ENCODE measurements around the gene CHMP4B.

CHMP4B gene

DNA sequence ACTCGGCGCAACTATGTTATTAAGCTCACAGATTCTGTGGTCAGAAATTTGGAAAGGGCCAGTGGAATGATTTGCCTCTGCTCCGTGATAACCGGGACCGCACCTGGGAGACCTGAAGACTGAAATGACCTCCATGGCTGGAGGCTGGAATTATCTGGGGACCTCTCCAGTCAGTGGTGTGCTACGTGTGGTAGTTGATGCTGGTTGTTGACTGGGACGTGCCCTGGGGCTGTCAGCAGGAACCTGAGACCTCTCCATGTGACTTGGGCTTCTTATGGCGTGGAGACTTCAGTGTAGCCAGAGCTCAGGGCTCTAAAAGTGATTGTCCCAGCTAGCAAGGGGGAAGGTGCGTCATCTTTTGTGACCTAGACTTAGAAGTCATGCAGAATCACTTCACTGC is 50.3 kb downstream of the CHMP4B start:
- TF ChIP-seq, protein P1, sequence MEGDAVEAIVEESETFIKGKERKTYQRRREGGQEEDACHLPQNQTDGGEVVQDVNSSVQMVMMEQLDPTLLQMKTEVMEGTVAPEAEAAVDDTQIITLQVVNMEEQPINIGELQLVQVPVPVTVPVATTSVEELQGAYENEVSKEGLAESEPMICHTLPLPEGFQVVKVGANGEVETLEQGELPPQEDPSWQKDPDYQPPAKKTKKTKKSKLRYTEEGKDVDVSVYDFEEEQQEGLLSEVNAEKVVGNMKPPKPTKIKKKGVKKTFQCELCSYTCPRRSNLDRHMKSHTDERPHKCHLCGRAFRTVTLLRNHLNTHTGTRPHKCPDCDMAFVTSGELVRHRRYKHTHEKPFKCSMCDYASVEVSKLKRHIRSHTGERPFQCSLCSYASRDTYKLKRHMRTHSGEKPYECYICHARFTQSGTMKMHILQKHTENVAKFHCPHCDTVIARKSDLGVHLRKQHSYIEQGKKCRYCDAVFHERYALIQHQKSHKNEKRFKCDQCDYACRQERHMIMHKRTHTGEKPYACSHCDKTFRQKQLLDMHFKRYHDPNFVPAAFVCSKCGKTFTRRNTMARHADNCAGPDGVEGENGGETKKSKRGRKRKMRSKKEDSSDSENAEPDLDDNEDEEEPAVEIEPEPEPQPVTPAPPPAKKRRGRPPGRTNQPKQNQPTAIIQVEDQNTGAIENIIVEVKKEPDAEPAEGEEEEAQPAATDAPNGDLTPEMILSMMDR (IDR thresholded peaks at IDR 0.05; ENCODE audit: low read depth, low read length) = no peak
- TF ChIP-seq, protein P2, sequence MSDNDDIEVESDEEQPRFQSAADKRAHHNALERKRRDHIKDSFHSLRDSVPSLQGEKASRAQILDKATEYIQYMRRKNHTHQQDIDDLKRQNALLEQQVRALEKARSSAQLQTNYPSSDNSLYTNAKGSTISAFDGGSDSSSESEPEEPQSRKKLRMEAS (IDR thresholded peaks at IDR 0.05; ENCODE audit: low read depth, low read length) = no peak
- no peak for TF ChIP-seq MYC (IDR thresholded peaks at IDR 0.05; ENCODE audit: low read depth, low read length)
- no peak for TF ChIP-seq POLR2A (IDR thresholded peaks at IDR 0.05; ENCODE audit: extremely low read depth, insufficient read length)
- no peak for DNase-seq (ENCODE audit: low read depth)
- no peak overlapping the region for H3K4me3 ChIP-seq (ENCODE audit: low read depth, low read length)

DNA sequence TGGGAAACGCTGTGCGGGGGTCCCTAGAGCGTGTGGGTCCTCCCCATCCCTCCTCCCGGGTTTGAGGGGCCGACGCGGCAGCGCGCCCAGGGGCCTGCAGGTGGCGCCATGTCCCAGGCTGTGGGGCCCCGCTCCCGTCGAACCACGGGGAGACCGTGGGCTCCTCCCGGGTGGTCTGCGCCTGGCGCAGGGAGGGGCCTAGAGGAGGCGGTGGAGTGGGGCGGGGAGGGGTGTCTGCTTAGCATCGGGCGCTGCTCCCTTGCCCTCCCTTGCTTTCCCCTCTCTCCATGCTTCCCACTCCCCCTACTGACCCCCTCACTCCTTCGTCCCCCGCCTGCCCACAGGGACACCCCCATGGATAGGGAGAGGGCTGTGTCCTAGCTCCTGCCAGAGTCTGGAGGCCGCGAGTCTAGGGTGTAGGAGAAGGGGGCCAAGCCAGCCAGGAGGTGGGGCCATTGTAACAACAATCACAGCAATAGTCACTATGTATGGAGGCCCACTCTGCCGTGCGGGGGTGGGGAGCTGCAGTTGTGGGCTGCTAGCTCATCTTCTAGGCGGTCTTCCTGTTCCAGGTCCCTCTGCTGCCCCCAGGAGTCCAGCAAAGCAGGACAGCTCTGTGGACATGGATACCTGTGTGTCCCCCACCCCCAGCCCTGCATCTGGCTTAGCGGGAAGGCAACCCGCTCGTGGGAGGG is 51.7 kb downstream of the CHMP4B start:
- TF ChIP-seq, protein P1 (IDR thresholded peaks at IDR 0.05; ENCODE audit: low read depth, low read length) = peak; percentile 87
- no peak for TF ChIP-seq MYC (IDR thresholded peaks at IDR 0.05; ENCODE audit: low read depth, low read length)
- DNase-seq (ENCODE audit: low read depth) = peak; percentile 51
- H3K4me3 ChIP-seq (ENCODE audit: low read depth, low read length) = no peak overlapping the region

DNA sequence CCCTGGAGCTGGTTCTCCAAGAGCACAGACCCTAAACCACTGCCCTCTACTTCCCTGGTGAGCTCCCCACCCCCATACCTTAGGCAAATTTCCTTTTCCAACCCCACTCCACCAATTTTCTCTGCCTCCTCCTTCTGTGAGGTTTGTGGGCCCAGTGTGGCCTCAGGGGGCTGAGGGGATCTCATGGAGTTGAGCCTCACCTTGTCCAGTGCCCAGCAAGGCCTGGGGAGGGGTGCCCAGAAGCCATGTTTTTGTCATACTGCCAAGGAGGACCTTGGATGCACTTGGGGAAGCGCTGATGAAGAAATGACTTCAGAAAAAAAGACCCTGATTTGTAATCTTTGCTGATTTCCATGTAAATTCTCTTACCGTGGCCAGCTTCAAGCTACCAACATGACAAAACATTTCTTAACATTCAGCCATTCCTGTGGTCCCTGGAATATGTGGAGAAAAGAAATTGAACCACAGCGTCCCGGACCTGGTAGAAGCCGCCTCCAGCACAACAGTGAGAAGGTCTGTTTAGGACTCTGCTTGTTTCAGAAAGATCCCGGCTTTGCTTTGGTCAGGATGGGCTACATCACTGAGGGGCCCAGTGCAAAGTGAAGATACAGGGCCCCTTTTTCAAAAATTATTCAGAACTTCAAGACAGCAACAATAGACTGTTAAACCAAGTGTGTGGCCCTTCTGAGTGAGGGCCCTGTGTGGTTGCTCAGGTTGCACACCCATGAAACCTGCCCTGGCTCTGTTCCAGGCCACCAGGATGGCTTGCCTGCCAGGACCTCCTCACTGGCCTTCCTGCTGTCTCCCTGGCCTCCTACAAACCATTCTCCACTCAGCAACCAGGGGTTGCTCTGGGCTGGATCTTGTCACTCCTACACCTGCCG is 52.5 kb downstream of the CHMP4B start:
- H3K4me3 ChIP-seq (ENCODE audit: low read depth, low read length) = no peak overlapping the region
- TF ChIP-seq POLR2A (IDR thresholded peaks at IDR 0.05; ENCODE audit: extremely low read depth, insufficient read length) (no peak), MYC (IDR thresholded peaks at IDR 0.05; ENCODE audit: low read depth, low read length) (no peak)
- TF ChIP-seq, protein P1 (IDR thresholded peaks at IDR 0.05; ENCODE audit: low read depth, low read length) = no peak
- TF ChIP-seq, protein P2 (IDR thresholded peaks at IDR 0.05; ENCODE audit: low read depth, low read length) = no peak
- DNase-seq (ENCODE audit: low read depth) = no peak

DNA sequence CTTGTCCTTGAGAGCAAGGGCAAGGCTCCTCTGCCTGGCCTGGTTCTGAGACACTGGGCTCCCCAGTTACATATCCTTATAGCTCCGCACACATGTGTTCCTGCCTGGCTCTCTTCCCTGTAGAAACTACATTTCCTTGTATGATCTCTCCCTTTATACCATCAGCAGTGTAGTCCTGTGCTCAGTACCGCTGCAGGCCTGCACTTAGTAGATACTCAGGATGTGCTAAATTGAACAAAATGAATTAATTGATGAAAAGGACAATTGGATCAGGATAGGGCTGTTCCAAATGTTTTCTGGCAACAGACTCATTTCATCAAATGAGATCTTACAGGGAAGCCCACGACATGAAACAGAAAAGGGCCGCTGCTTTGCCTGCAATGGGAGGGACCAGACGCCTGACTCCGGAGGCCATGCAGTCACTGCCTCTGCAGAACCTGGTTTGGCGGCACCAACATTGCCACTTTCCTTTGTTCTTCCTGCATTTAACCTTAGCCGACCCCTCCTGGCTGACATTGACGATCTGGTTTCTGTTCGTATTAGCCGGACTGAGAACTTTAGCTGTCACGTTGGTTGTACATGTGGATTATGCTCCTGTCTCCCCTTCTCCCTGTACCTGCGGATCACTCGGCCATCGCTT is 53.3 kb downstream of the CHMP4B start:
- TF ChIP-seq POLR2A (IDR thresholded peaks at IDR 0.05; ENCODE audit: extremely low read depth, insufficient read length) (no peak), MYC (IDR thresholded peaks at IDR 0.05; ENCODE audit: low read depth, low read length) (no peak)
- TF ChIP-seq, protein P1 (IDR thresholded peaks at IDR 0.05; ENCODE audit: low read depth, low read length) = no peak
- TF ChIP-seq, protein P2 (IDR thresholded peaks at IDR 0.05; ENCODE audit: low read depth, low read length) = no peak
- DNase-seq (ENCODE audit: low read depth) = no peak
- H3K4me3 ChIP-seq (ENCODE audit: low read depth, low read length) = no peak overlapping the region

DNA sequence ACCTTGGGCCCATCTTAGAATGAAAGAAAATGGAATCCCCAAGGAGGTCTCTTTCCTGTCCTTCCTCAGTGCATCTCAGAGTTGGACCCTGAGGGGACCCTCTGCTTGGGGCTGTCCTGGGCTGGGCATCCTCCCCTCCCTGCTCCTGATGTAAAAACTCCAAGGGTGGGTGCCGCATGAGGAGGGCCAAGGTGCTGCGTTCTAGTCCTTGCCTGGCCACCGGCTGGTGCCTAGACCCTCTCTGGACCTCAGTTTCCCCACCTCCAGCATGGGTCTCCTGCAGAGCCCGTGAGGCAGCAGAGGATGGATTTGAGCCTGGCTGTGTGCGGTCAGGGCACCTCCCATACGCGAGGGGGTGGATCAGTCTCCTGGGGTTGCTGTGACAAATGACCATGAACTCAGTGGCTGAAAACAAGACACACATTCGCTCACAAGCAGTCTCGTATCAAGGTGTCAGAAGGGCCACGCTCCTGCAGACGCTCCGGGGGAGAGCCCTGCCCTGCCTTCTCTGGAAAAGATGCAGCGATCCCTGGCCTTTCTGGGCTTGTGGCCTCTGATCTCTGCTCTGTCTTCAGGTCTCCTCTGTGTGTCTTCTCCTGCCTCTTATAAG is 54.7 kb downstream of the CHMP4B start:
- TF ChIP-seq MYC (IDR thresholded peaks at IDR 0.05; ENCODE audit: low read depth, low read length) (no peak), POLR2A (IDR thresholded peaks at IDR 0.05; ENCODE audit: extremely low read depth, insufficient read length) (no peak)
- TF ChIP-seq, protein P1 (IDR thresholded peaks at IDR 0.05; ENCODE audit: low read depth, low read length) = no peak
- TF ChIP-seq, protein P2 (IDR thresholded peaks at IDR 0.05; ENCODE audit: low read depth, low read length) = no peak
- no peak for DNase-seq (ENCODE audit: low read depth)
- H3K4me3 ChIP-seq (ENCODE audit: low read depth, low read length) = no peak overlapping the region
